ENCODE results near the gene DNAJB8. TPM values are rescaled to one million over a fixed set of nuclear protein-coding genes. Genes with fewer than 3 reads are reported as not detected.

The DNAJB8 gene
- total RNA-seq, 1 donor from 2014 or later = not detected

GRCh38 chr3:128464702-128465101 lies 2.0 kb downstream of the DNAJB8 start:
- no peak overlapping the region for H3K27ac Mint-ChIP-seq (ENCODE audit: unreplicated experiment)
- no peak for DNase-seq (ENCODE audit: extremely low spot score, unreplicated experiment)
- H3K4me1 Mint-ChIP-seq (ENCODE audit: unreplicated experiment) = no peaks in the 10 kb centered on the region
- H3K4me3 Mint-ChIP-seq (ENCODE audit: unreplicated experiment) = no peak overlapping the region
- H3K36me3 Mint-ChIP-seq (ENCODE audit: unreplicated experiment) = no peaks in the 10 kb centered on the region
- peaks cover 48% of the 10 kb centered on the region for H3K27me3 Mint-ChIP-seq (ENCODE audit: unreplicated experiment)
- TF ChIP-seq CTCF (IDR thresholded peaks at IDR 0.05) = no peak
- no peaks in the 10 kb centered on the region for H3K9me3 Mint-ChIP-seq (ENCODE audit: unreplicated experiment)

DNA sequence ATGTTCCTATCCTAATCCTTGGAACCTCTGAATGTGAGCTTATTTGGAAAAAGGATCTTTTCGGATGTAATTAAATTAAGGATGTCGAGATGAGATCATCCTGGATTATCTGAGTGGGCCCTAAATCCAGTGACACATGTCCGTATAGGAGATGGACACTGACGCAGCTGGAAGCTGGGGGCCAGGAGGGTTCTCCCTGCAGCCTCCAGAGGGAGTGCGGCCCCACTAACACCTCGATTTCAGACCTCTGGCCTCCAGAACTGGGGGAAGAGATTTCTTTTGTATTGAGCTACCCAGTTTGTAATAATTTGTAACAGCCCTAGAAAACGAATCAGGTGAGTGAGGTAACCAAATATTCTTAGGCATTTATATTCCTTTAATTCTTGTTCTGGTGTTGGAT lies 2.5 kb downstream of the DNAJB8 start:
- TF ChIP-seq CTCF (IDR thresholded peaks at IDR 0.05) = no peak
- Mint-ChIP-seq H3K4me1 (ENCODE audit: unreplicated experiment) (no peaks in the 10 kb centered on the region), H3K36me3 (ENCODE audit: unreplicated experiment) (no peaks in the 10 kb centered on the region), H3K4me3 (ENCODE audit: unreplicated experiment) (no peak overlapping the region), H3K9me3 (ENCODE audit: unreplicated experiment) (no peaks in the 10 kb centered on the region), H3K27ac (ENCODE audit: unreplicated experiment) (no peak overlapping the region), H3K27me3 (ENCODE audit: unreplicated experiment) (peaks cover 51% of the 10 kb centered on the region)
- no peak for DNase-seq (ENCODE audit: extremely low spot score, unreplicated experiment)

DNA sequence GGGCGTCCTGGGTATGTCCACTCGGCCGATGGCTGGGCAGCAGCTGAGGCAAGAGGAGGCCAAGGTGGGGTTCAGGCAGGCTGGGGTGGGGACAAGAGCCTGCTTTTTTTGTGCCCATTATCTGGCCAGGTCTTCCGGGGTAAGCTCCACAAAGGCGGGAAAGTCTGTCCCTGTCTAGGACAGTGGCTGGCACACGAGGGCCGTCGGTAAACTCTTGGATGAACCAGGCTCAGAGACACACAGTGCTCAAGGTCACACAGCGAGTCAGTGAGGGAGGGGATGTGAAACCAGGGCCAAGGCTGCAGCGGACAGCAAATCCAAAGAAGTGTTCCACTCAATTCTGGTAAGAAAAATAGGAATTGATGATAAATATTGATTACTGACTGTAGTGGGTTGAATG lies 2.9 kb downstream of the DNAJB8 start:
- no peaks in the 10 kb centered on the region for H3K4me1 Mint-ChIP-seq (ENCODE audit: unreplicated experiment)
- no peak overlapping the region for H3K4me3 Mint-ChIP-seq (ENCODE audit: unreplicated experiment)
- H3K27me3 Mint-ChIP-seq (ENCODE audit: unreplicated experiment) = peaks cover 51% of the 10 kb centered on the region
- DNase-seq (ENCODE audit: extremely low spot score, unreplicated experiment) = no peak
- no peaks in the 10 kb centered on the region for H3K36me3 Mint-ChIP-seq (ENCODE audit: unreplicated experiment)
- no peak for TF ChIP-seq CTCF (IDR thresholded peaks at IDR 0.05)
- H3K9me3 Mint-ChIP-seq (ENCODE audit: unreplicated experiment) = no peaks in the 10 kb centered on the region
- no peak overlapping the region for H3K27ac Mint-ChIP-seq (ENCODE audit: unreplicated experiment)

DNA sequence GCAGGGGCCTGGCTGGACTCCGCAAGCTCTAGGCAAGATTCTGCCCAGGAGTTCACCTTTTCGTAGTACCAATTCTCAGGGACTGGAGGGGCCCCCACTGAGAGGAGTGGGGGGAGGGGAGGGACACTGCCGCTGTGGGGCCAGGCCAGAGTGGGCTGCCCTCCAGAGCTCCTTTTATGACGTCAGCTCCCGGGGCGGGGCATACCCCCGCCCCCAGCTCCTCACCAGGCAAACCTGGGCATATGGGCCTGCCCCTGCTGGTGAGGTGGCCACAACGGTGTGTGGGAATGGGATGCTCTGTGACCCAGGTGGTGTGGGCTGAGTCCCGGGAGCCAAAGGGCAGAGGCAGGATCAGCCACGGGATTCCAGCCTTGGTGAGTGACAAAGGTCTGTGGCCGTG lies 3.3 kb downstream of the DNAJB8 start:
- Mint-ChIP-seq H3K4me3 (ENCODE audit: unreplicated experiment) (no peak overlapping the region), H3K27me3 (ENCODE audit: unreplicated experiment) (peaks cover 51% of the 10 kb centered on the region), H3K36me3 (ENCODE audit: unreplicated experiment) (no peaks in the 10 kb centered on the region), H3K27ac (ENCODE audit: unreplicated experiment) (no peak overlapping the region), H3K9me3 (ENCODE audit: unreplicated experiment) (no peaks in the 10 kb centered on the region), H3K4me1 (ENCODE audit: unreplicated experiment) (no peaks in the 10 kb centered on the region)
- TF ChIP-seq CTCF (IDR thresholded peaks at IDR 0.05) = no peak
- DNase-seq (ENCODE audit: extremely low spot score, unreplicated experiment) = no peak

DNA sequence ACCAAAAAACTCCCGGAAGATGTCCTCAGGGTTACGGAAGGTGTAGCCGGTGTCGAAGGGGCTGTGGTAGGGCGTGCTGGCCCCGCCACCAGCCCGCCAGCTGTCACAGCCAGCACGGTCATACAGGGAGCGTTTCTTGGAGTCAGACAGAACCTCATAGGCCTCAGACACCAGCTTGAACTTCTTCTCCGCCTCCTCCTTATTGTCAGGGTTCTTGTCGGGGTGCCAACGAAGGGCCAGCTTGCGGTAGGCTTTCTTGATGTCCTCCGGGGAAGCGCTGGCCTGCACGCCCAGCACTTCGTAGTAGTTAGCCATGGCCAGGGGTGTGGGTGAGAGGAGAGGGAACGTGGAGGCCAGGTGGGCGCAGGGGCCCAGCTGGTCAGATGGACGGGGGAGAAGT lies 3.8 kb downstream of the DNAJB8 start:
- no peaks in the 10 kb centered on the region for H3K4me1 Mint-ChIP-seq (ENCODE audit: unreplicated experiment)

More for the DNA sequence above, 3.8 kb downstream of the DNAJB8 start:
- Mint-ChIP-seq H3K4me3 (ENCODE audit: unreplicated experiment) (no peak overlapping the region), H3K36me3 (ENCODE audit: unreplicated experiment) (no peaks in the 10 kb centered on the region), H3K27ac (ENCODE audit: unreplicated experiment) (no peak overlapping the region), H3K9me3 (ENCODE audit: unreplicated experiment) (no peaks in the 10 kb centered on the region), H3K27me3 (ENCODE audit: unreplicated experiment) (peaks cover 51% of the 10 kb centered on the region)
- no peak for DNase-seq (ENCODE audit: extremely low spot score, unreplicated experiment)
- TF ChIP-seq CTCF (IDR thresholded peaks at IDR 0.05) = no peak
